ENCODE results near the gene ALDH8A1.

GRCh38 chr6:134921276-134921675, 28.6 kb downstream of the ALDH8A1 start:
- TF ChIP-seq CTCF (conservative IDR thresholded peaks at IDR 0.05; ENCODE audit: low read length) (no peak), EZH2phosphoT487 (IDR thresholded peaks at IDR 0.05; ENCODE audit: borderline replicate concordance, low read depth, low read length) (no peak)

All from OCI-LY7 (cell line).